Astrocyte of the spinal cord (primary cell): ENCODE data around the gene DUSP5.
A peak's percentile ranks its signal among the peaks of the same experiment; 100 is the strongest.

Experiments
- DNase-seq: peaks from one replicate; pipeline ENCODE4 v3.0.0; 2011; ENCODE audit warnings: low read depth, low spot score
- H3K4me3 ChIP-seq: 2 replicates; pipeline ENCODE4 v1.5.1; 2011; ENCODE audit warnings: low read depth, mild to moderate bottlenecking, low read length, moderate library complexity
- CTCF ChIP-seq: IDR thresholded peaks from 2 replicates; pipeline ENCODE4 v1.5.1; 2012; ENCODE audit warnings: low read depth, mild to moderate bottlenecking, low read length, inconsistent platforms
- in situ Hi-C: cut with HindIII; loops from 2 replicates; pipeline ENCODE4 v1.10.0; 2017; ENCODE audit warnings: low sequenced_read_pairs

The DUSP5 gene

GRCh38 chr10:110495731-110496552, 1.8 kb upstream of the DUSP5 start:
- in situ Hi-C loops: no loop called here
- peak; percentile 96 for DNase-seq
- peak overlapping the region; percentile 70 for H3K4me3 ChIP-seq
- TF ChIP-seq CTCF: no peak

- no peak for DNase-seq
- in situ Hi-C loops: no loop called here
- peak overlapping the region; percentile 70 for H3K4me3 ChIP-seq
- no peak for TF ChIP-seq CTCF
These were observed 912 bp upstream of the DUSP5 start for GRCh38 chr10:110496553-110497437.

GRCh38 chr10:110498087-110498981, 627 bp downstream of the DUSP5 start:
- TF ChIP-seq CTCF: no peak
- peak; percentile 41 for DNase-seq
- in situ Hi-C loops: no loop called here
- H3K4me3 ChIP-seq: peak overlapping the region; percentile 70

GRCh38 chr10:110498982-110499795, 1.5 kb downstream of the DUSP5 start:
- DNase-seq: peak; percentile 76
- in situ Hi-C loops: no loop called here

GRCh38 chr10:110499796-110500514, 2.2 kb downstream of the DUSP5 start:
- in situ Hi-C loops: no loop called here
- no peak for DNase-seq
- no peak for TF ChIP-seq CTCF
- H3K4me3 ChIP-seq: peak overlapping the region; percentile 70

More at GRCh38 chr10:110498982-110499795, 1.5 kb downstream of the DUSP5 start:
- TF ChIP-seq CTCF: peak; percentile 28
- peak overlapping the region; percentile 70 for H3K4me3 ChIP-seq
